Measurements from ENCODE around the gene TMEM208. TPM values are rescaled to one million over a fixed set of nuclear protein-coding genes. Genes with fewer than 3 reads are reported as not detected.
A peak's percentile ranks its signal among the peaks of the same experiment; 100 is the strongest.

TMEM208 gene
- total RNA-seq, 1 experiment from 2014 or later, result 44.4 TPM

GRCh38 chr16:67241008-67241900 is 14.3 kb downstream of the TMEM208 start:
- POLR2A ChIA-PET, result interaction anchor here (0.7 to 1.3 kb wide), 3 partner anchors 9 to 14 kb away, joined by 4 to 5 read pairs (median 5); partner anchors contain the start of gene TMEM208
- Mint-ChIP-seq H3K4me1 (ENCODE audit: insufficient read depth, unreplicated experiment) (peaks cover 34% of the 10 kb centered on the region), H3K9me3 (ENCODE audit: unreplicated experiment) (no peaks in the 10 kb centered on the region), H3K36me3 (ENCODE audit: insufficient read depth, unreplicated experiment) (peaks cover 10% of the 10 kb centered on the region), H3K27ac (ENCODE audit: low read depth, unreplicated experiment) (peak overlapping the region; percentile 84), H3K27me3 (ENCODE audit: insufficient read depth, unreplicated experiment) (no peaks in the 10 kb centered on the region), H3K4me3 (ENCODE audit: unreplicated experiment) (no peak overlapping the region)
- TF ChIP-seq CTCF (IDR thresholded peaks at IDR 0.05; ENCODE audit: unreplicated experiment), result no peak
- CTCF ChIA-PET, result interaction anchor here (0.6 to 1.2 kb wide), 6 partner anchors 13 to 242 kb away, joined by 3 to 4 read pairs (median 4); no protein-coding TSS in a partner anchor
- BruUV-seq (replicated peaks), result no TSS peak
- DNase-seq (ENCODE audit: unreplicated experiment), result peak; percentile 79
- intact Hi-C loops (cut with micrococcal nuclease), result no loop called here

GRCh38 chr16:67242138-67242730 is 15.3 kb downstream of the TMEM208 start:
- Mint-ChIP-seq H3K36me3 (ENCODE audit: insufficient read depth, unreplicated experiment) (peaks cover 7% of the 10 kb centered on the region), H3K4me1 (ENCODE audit: insufficient read depth, unreplicated experiment) (peaks cover 34% of the 10 kb centered on the region), H3K27me3 (ENCODE audit: insufficient read depth, unreplicated experiment) (no peaks in the 10 kb centered on the region), H3K27ac (ENCODE audit: low read depth, unreplicated experiment) (peak overlapping the region; percentile 65), H3K4me3 (ENCODE audit: unreplicated experiment) (no peak overlapping the region), H3K9me3 (ENCODE audit: unreplicated experiment) (no peaks in the 10 kb centered on the region)
- CTCF ChIA-PET, result interaction anchor here (0.5 to 1.2 kb wide), 4 partner anchors 14 to 206 kb away, joined by 3 to 4 read pairs (median 4); no protein-coding TSS in a partner anchor
- no TSS peak for BruUV-seq (replicated peaks)
- no peak for TF ChIP-seq CTCF (IDR thresholded peaks at IDR 0.05; ENCODE audit: unreplicated experiment)
- POLR2A ChIA-PET, result interaction anchor here (0.7 to 1.1 kb wide), 3 partner anchors 14 to 15 kb away, joined by 4 to 5 read pairs (median 5); partner anchors contain the start of gene TMEM208
- DNase-seq (ENCODE audit: unreplicated experiment), result no peak
- intact Hi-C loops (cut with micrococcal nuclease), result no loop called here

- TF ChIP-seq CTCF (IDR thresholded peaks at IDR 0.05; ENCODE audit: unreplicated experiment), result no peak
- ChIA-PET CTCF (interaction anchor here (0.9 to 1.7 kb wide), 3 partner anchors 16 to 45 kb away, joined by 3 to 16 read pairs (median 4); partner anchors contain the start of genes ELMO3 and TMEM208), POLR2A (interaction anchor here (0.6 to 2.1 kb wide), 4 partner anchors 14 to 714 kb away, joined by 3 to 20 read pairs (median 3); partner anchors contain the start of gene TMEM208)
- BruUV-seq (replicated peaks), result no TSS peak
- Mint-ChIP-seq H3K27me3 (ENCODE audit: insufficient read depth, unreplicated experiment) (no peaks in the 10 kb centered on the region), H3K4me3 (ENCODE audit: unreplicated experiment) (no peak overlapping the region), H3K9me3 (ENCODE audit: unreplicated experiment) (no peaks in the 10 kb centered on the region), H3K36me3 (ENCODE audit: insufficient read depth, unreplicated experiment) (peaks cover 7% of the 10 kb centered on the region), H3K4me1 (ENCODE audit: insufficient read depth, unreplicated experiment) (peaks cover 43% of the 10 kb centered on the region), H3K27ac (ENCODE audit: low read depth, unreplicated experiment) (no peak overlapping the region)
- no peak for DNase-seq (ENCODE audit: unreplicated experiment)
- intact Hi-C loops (cut with micrococcal nuclease), result no loop called here
Observed at GRCh38 chr16:67243481-67243880, 16.6 kb downstream of the TMEM208 start.
